EH (cell line): ENCODE data around the gene DDAH1.
"Not testable (repeated sequence)": the region's sequence is repeated elsewhere in the genome, so short reads cannot be mapped to it uniquely, and the experiment has no call there.

ENCODE experiments used
- DNase-seq: peaks from one replicate; pipeline ENCODE4 v3.0.0-alpha.2; 2015; ENCODE audit warnings: low read depth

Gene DDAH1

GRCh38 chr1:85465099-85465785 is at the start of gene DDAH1:
Gene DDAH1, minus strand, starts transcription at chr1:85465159. Its CDS starts 114 bp downstream, at chr1:85465045.
- DNase-seq: peak; percentile 68

GRCh38 chr1:85513998-85514397 is 49.0 kb upstream of the DDAH1 start:
- not testable (repeated sequence) for DNase-seq

GRCh38 chr1:85504417-85504816 is 39.5 kb upstream of the DDAH1 start:
- DNase-seq: peak; percentile 71

GRCh38 chr1:85502625-85503083 is 37.7 kb upstream of the DDAH1 start:
- peak; percentile 67 for DNase-seq

- DNase-seq: peak; percentile 64
Observed at GRCh38 chr1:85502171-85502570, 37.2 kb upstream of the DDAH1 start.

- DNase-seq: no peak
Observed at GRCh38 chr1:85501355-85501898, 36.5 kb upstream of the DDAH1 start.

DNA sequence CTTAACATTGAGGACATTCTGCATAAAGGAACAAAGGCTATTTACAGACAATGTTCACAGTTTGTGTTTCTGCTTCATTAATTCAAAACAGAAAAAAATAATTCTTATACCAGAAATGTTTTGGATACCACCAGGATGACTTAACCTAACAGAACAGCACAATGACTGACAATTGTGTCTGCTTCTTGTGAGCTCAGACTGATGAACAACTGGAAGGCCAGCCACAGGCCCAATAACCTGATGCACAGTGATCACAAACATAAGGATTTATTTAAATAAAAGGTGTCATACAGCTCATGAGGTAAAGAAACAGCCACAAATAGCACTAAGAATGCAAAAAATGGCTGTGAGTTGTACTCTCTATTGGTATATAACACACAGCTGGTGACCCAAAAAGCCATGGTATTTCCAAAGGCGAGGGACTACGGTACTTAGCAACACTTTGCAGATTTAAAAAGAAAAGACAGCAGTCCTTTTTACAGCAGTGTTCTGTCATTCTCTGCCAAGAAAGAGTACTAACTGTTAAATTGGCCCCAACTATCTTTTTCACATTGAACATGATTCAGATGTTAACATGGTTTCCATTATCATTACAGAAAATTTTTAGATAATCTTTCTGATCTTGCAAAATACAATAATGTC is 32.1 kb upstream of the DDAH1 start:
- DNase-seq: peak; percentile 55

DNA sequence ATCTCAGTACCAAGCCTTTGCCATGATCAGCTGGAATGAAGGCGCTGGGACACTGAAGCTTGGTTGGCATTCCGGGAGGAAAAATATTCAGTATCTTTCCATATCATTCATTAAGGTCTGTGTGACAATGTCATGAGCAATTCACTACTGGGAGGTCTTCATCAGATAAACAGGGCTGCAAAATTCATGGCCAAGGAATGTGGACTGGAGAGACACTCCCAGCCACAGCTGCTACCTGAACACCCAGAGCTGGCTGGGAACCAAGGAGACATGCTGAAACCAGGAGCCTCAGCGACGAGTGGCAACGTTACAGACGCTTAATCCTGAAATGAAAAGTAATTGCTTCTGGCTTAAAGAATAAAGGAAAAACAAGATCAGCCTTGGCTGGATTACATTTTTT is 30.6 kb upstream of the DDAH1 start:
- DNase-seq: peak; percentile 87

DNA sequence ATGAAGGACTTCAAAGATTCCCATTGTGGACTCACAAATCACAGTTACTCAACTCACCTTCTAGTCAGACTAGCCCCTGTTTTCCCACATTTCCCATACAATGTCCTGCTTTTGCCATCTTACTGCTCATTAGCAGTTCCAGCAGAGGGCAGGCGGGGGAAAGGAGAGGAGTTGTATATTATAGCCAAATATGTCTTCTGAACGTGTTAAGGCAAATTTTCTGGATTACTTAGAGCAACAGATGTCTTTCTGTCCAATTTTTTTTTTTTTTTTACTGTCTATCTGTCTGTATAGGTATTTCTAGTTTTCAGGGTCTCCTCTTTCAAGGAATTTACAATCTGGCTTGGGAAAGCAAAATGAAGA is 29.9 kb upstream of the DDAH1 start:
- peak; percentile 45 for DNase-seq

GRCh38 chr1:85494074-85494903 is 29.3 kb upstream of the DDAH1 start:
- DNase-seq: peak; percentile 16

- no peak for DNase-seq
Observed at GRCh38 chr1:85490270-85490985, 25.5 kb upstream of the DDAH1 start.

DNA sequence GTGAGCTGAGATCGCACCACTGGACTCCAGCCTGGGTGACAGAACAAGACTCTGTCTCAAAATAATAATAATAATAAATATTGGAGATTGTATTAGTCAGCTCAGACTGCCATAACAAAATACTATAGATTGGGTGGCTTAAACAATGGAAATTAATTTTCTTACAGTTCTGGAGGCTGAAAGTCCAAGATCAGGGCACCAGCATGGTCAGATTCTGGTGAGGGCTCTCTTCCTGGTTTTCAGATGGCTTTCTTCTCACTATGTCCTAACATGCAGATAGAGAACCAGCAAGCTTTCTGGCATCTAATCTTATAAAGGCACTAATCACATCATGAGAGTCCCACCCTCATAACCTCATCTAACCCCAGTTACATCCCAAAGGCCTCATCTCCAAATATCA is 23.2 kb upstream of the DDAH1 start:
- DNase-seq: no peak

GRCh38 chr1:85485516-85485915 is 20.6 kb upstream of the DDAH1 start:
- DNase-seq: no peak

GRCh38 chr1:85484716-85485115 is 19.8 kb upstream of the DDAH1 start:
- no peak for DNase-seq

DNA sequence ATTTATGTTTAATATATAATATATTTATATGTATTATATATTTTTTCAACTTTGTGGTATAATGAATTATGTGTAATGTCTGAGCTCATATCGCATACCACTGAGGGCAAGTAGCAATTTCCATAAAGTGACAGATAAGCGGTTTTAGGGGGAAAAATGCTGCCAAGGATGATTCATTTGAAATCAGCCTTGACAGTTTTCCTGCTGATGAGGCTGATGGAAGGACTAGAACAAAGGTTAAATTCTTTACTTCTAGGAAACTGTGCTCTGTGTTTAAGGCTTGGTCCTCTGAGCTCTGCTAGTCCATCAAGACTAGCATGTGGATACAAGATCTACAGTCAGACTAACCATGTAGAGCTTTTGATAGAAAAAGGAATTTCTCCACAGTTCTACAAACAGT is 19.3 kb upstream of the DDAH1 start:
- peak; percentile 63 for DNase-seq

GRCh38 chr1:85481688-85482087 is 16.7 kb upstream of the DDAH1 start:
- no peak for DNase-seq

GRCh38 chr1:85480566-85480965 is 15.6 kb upstream of the DDAH1 start:
- no peak for DNase-seq

- DNase-seq: no peak
Observed at GRCh38 chr1:85479491-85479890, 14.5 kb upstream of the DDAH1 start.

- no peak for DNase-seq
Observed at GRCh38 chr1:85478366-85478765, 13.4 kb upstream of the DDAH1 start.

DNA sequence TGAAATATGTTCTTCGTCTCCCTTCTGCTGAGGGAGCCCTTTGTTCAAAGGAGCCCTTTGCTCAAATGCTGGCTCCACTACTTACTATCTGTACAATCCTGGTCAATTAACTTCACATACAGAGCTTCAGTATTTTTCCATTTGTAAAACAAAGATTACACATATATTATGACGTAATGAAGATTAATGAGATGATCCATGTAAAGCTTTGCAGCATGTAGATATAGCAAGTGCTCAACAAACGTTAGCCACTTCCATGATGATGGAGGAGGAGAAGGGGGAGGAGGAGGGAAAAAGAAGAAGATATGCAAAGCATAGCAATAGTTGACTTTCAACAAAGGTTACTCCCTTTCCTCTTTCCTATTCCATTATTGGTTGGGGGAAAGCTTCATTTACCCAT is 10.1 kb upstream of the DDAH1 start:
- no peak for DNase-seq

DNA sequence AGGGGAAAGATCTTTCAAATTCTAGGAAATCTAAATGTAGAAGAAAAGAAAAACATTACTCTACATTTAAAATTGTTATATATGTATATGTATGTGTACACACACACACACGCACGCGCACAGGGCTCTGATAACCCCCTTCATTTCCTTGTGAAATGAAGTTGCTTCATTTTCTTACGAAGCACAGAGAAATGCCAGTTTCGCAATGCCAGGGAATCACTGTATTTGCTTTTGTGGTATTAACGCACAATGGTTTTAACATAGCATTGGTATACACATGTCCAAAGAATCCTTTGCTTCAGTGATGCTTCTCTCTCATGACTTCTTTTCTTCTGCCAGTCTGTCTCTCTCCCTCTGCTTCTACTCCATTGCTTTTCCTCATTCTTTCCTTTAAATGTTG is 8.4 kb upstream of the DDAH1 start:
- peak; percentile 39 for DNase-seq

DNA sequence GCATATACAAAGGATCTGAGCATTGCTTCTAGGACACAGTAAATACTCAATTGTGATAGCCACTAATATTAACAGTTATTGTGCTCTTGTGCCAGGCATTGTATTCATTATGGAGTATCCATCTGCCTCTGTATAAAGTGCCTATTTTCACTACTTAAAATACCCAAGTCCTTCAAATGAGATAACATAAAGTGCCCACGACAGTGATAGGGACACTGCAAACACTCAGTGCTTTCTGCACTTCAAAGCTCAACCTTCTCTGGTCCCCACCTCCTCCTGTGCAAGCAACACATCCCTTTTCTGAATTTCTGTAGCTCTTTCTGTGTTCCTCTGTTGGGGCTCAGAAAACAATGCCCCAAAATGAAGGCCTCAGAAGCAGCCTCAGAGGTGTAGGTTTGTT is 6.6 kb upstream of the DDAH1 start:
- no peak for DNase-seq
